Liver (tissue), 9 donors: ENCODE results near the gene DIP2C. TPM values are rescaled to one million over a fixed set of nuclear protein-coding genes. Genes with fewer than 3 reads are reported as not detected.

Experiments
- DNase-seq: peaks from one replicate; pipeline ENCODE4 v3.0.0-alpha.2; 2017; ENCODE audit warnings: low spot score
- H3K27ac ChIP-seq, 2 donors: one replicate each; pipeline ENCODE4 v1.7.0; 2013; ENCODE audit warnings: inconsistent platforms in 2 of 2, low read length in 2 of 2, control low read depth in 1 of 2, low read depth in 1 of 2, mild to moderate bottlenecking in 1 of 2
- H3K27me3 ChIP-seq, 4 donors: one replicate each; pipeline versions ENCODE4 v1.6.1 to v1.7.0; 2013; ENCODE audit warnings: low read length in 3 of 4, inconsistent platforms in 1 of 4, mild to moderate bottlenecking in 1 of 4, moderate library complexity in 1 of 4; ENCODE audit not compliant: control insufficient read depth in 4 of 4, insufficient read depth in 4 of 4
- H3K36me3 ChIP-seq, 4 donors: one replicate each; pipeline versions ENCODE4 v1.6.1 to v1.7.0; 2013; ENCODE audit warnings: low read length in 3 of 4, mild to moderate bottlenecking in 3 of 4, low read depth in 1 of 4, moderate library complexity in 1 of 4; ENCODE audit not compliant: control insufficient read depth in 4 of 4, insufficient read depth in 3 of 4
- H3K4me1 ChIP-seq, 4 donors: one replicate each; pipeline versions ENCODE4 v1.6.1 to v1.7.0; 2013; ENCODE audit warnings: low read length in 3 of 4, mild to moderate bottlenecking in 3 of 4, moderate library complexity in 1 of 4; ENCODE audit not compliant: control insufficient read depth in 4 of 4, insufficient read depth in 4 of 4
- H3K4me3 ChIP-seq, 3 donors: one replicate each; pipeline versions ENCODE4 v1.6.1 to v1.7.0; 2013; ENCODE audit warnings: low read length in 3 of 3, control low read depth in 1 of 3, low read depth in 1 of 3, mild to moderate bottlenecking in 1 of 3
- H3K9ac ChIP-seq, 2 donors: one replicate each; pipeline ENCODE4 v1.7.0; 2013; ENCODE audit warnings: low read length in 2 of 2, mild to moderate bottlenecking in 2 of 2, moderate library complexity in 2 of 2, control low read depth in 1 of 2, low read depth in 1 of 2
- H3K9me3 ChIP-seq, 4 donors: one replicate each; pipeline versions ENCODE4 v1.6.1 to v1.7.0; 2013; ENCODE audit warnings: low read length in 3 of 4; ENCODE audit not compliant: control insufficient read depth in 4 of 4
- ATF3 ChIP-seq: IDR thresholded peaks from 2 replicates; pipeline ENCODE4 v1.6.1; 2016; ENCODE audit warnings: antibody characterized with exemption
- CTCF ChIP-seq: fragments of 150-350 bp; IDR thresholded peaks from 2 replicates; pipeline ENCODE4 v1.5.1; 2017; ENCODE audit warnings: improper control_type of control experiment, low read depth, low read length; ENCODE audit not compliant: missing input control
- EGR1 ChIP-seq, 2 donors: IDR thresholded peaks; 2 replicates each; pipeline ENCODE4 v1.6.1; 2016 to 2018; ENCODE audit warnings: antibody characterized with exemption in 2 of 2, low read depth in 2 of 2
- FOXA2 ChIP-seq: IDR thresholded peaks from 2 replicates; pipeline ENCODE4 v1.6.1; 2016; ENCODE audit warnings: antibody characterized with exemption
- GABPA ChIP-seq, 2 donors: IDR thresholded peaks in 1 of 2; conservative IDR thresholded peaks in 1 of 2; 2 replicates each; pipeline ENCODE4 v1.6.1; 2016; ENCODE audit warnings: antibody characterized with exemption in 2 of 2, mild to moderate bottlenecking in 1 of 2, moderate library complexity in 1 of 2
- HNF4A ChIP-seq, 2 donors: conservative IDR thresholded peaks; 2 replicates each; pipeline ENCODE4 v1.6.1; 2016; ENCODE audit warnings: antibody characterized with exemption in 2 of 2, mild to moderate bottlenecking in 2 of 2
- HNF4G ChIP-seq: IDR thresholded peaks from 2 replicates; pipeline ENCODE4 v1.6.1; 2016; ENCODE audit warnings: antibody characterized with exemption
- JUND ChIP-seq, 2 donors: IDR thresholded peaks; 2 replicates each; pipeline ENCODE4 v1.6.1; 2016; ENCODE audit warnings: antibody characterized with exemption in 2 of 2
- MAX ChIP-seq: IDR thresholded peaks from 2 replicates; pipeline ENCODE4 v1.6.1; 2016; ENCODE audit warnings: antibody characterized with exemption
- RAD21 ChIP-seq, 2 donors: IDR thresholded peaks; 2 replicates each; pipeline ENCODE4 v1.6.1; 2016; ENCODE audit warnings: antibody characterized with exemption in 2 of 2, mild to moderate bottlenecking in 2 of 2
- TAF1 ChIP-seq: conservative IDR thresholded peaks from 2 replicates; pipeline ENCODE4 v1.6.1; 2016; ENCODE audit warnings: antibody characterized with exemption, mild to moderate bottlenecking
- YY1 ChIP-seq: IDR thresholded peaks from 2 replicates; pipeline ENCODE4 v1.6.1; 2016; ENCODE audit warnings: antibody characterized with exemption, mild to moderate bottlenecking
- WGBS: extraction: QIAGEN DNeasy Blood & Tissue Kit; methylation state at CpG from one replicate; pipeline ENCODE4 v1.1.7; 2013; 5-methylcytosine and 5-hydroxymethylcytosine counted together
- polyA plus RNA-seq, 2 donors: library from polyadenylated mRNA; stranded (reverse) in 1 of 2; unstranded in 1 of 2; fragments of 200-250 nt in 1 of 2; fragments of >200 nt in 1 of 2; fragmentation: Nextera tagmentation in 1 of 2; extraction: Ambion mirVana in 1 of 2; gene quantifications; one replicate each; pipeline versions ENCODE4 v1.2.1 to v1.2.3, GENCODE V29; 2013 to 2015
- total RNA-seq, 2 donors: library from RNA; depleted of rRNA; stranded (reverse); fragments of >200 nt; gene quantifications; one replicate each; pipeline ENCODE4 v1.2.3, GENCODE V29; 2014
- donor health status: healthy.
- donor health status: healthy.
- donor health status: healthy.
- donor health status: healthy.
- donor health status: healthy.

Gene DIP2C
- total and polyA plus RNA-seq, 4 donors = 4.2 to 12.2 (median 5.7) TPM

- TF ChIP-seq CTCF (no peak), YY1 (no peak)
- Histone ChIP-seq H3K27me3 (no peaks in the 10 kb centered on the region), H3K4me1 (no peaks in the 10 kb centered on the region), H3K9me3 (no peaks in the 10 kb centered on the region), H3K9ac (no peak overlapping the region), H3K4me3 (no peak overlapping the region), H3K27ac (no peak overlapping the region), H3K36me3 (no peaks in the 10 kb centered on the region)
- WGBS = 75% methylated on average over 17 of the region's 17 CpGs
- no peak for DNase-seq
These were observed 167.9 kb downstream of the DIP2C start for GRCh38 chr10:521261-522250.

- no peaks in the 10 kb centered on the region for H3K4me1 ChIP-seq
- H3K27me3 ChIP-seq = no peaks in the 10 kb centered on the region
- no peak overlapping the region for H3K9ac ChIP-seq
- TF ChIP-seq RAD21 (IDR thresholded peaks at IDR 0.05) (no peak), HNF4G (no peak), MAX (no peak), TAF1 (no peak), CTCF (no peak), GABPA (IDR thresholded peaks at IDR 0.05 in 1 of 2, conservative IDR thresholded peaks at IDR 0.05 in 1 of 2) (no peak), EGR1 (IDR thresholded peaks at IDR 0.05; ENCODE audit: low read depth in 2 of 2) (no peak), JUND (IDR thresholded peaks at IDR 0.05) (no peak), ATF3 (no peak), YY1 (no peak), HNF4A (conservative IDR thresholded peaks at IDR 0.05) (no peak), FOXA2 (no peak)
- no peaks in the 10 kb centered on the region for H3K9me3 ChIP-seq
- no peaks in the 10 kb centered on the region for H3K36me3 ChIP-seq
- DNase-seq = no peak
- H3K4me3 ChIP-seq = no peak overlapping the region
- WGBS = 81% methylated on average over 6 of the region's 6 CpGs
- H3K27ac ChIP-seq = no peak overlapping the region
These were observed 169.1 kb downstream of the DIP2C start for GRCh38 chr10:520402-520787.
